Peyer's patch (tissue), 4 donors: ENCODE results near the gene HIPK3. TPM values are rescaled to one million over a fixed set of nuclear protein-coding genes. Genes with fewer than 3 reads are reported as not detected.
"Not testable (repeated sequence)": the region's sequence is repeated elsewhere in the genome, so short reads cannot be mapped to it uniquely, and the experiment has no call there.

Experiments used
- DNase-seq, 3 donors: peaks; one replicate each; pipeline ENCODE4 v3.0.0-alpha.2; 2017 to 2019
- H3K27ac ChIP-seq, 4 donors: fragments of 200-600 bp; sonication (generic); one replicate each; pipeline ENCODE4 v1.5.1; 2016 to 2019
- H3K27me3 ChIP-seq, 2 donors: fragments of 200-600 bp; sonication (generic); one replicate each; pipeline ENCODE4 v1.5.1; 2019
- H3K36me3 ChIP-seq, 3 donors: fragments of 200-600 bp; sonication (generic); one replicate each; pipeline ENCODE4 v1.5.1; 2016 to 2019
- H3K4me1 ChIP-seq, 4 donors: fragments of 200-600 bp; sonication (generic); one replicate each; pipeline ENCODE4 v1.5.1; 2016 to 2019
- H3K4me3 ChIP-seq, 4 donors: fragments of 200-600 bp; sonication (generic); 1 replicate in 3 of 4; 2 replicates in 1 of 4; pipeline ENCODE4 v1.5.1; 2016 to 2019; ENCODE audit warnings: mild to moderate bottlenecking in 1 of 4
- H3K9me3 ChIP-seq, 4 donors: fragments of 200-600 bp; sonication (generic); one replicate each; pipeline ENCODE4 v1.5.1; 2016 to 2019; ENCODE audit warnings: mild to moderate bottlenecking in 1 of 4
- CTCF ChIP-seq, 6 experiments: fragments of 450-650 bp in 4 of 6; fragments of 200-600 bp in 2 of 6; sonication (generic) in 1 of 6; IDR thresholded peaks; one replicate each; pipeline ENCODE4 v1.5.1; 2017 to 2019; ENCODE audit warnings: antibody characterized with exemption in 6 of 6, mild to moderate bottlenecking in 3 of 6, moderate library complexity in 1 of 6
- POLR2A ChIP-seq, 2 donors: fragments of 450-650 bp; IDR thresholded peaks; one replicate each; pipeline ENCODE4 v1.5.1; 2017; ENCODE audit warnings: antibody characterized with exemption in 2 of 2, mild to moderate bottlenecking in 2 of 2, moderate library complexity in 2 of 2
- total RNA-seq, 4 donors: library from RNA; depleted of rRNA; stranded (reverse); fragments of >200 nt; gene quantifications; one replicate each; pipeline ENCODE4 v1.1.0, GENCODE V29; 2016

The HIPK3 gene
- total RNA-seq, 4 donors from 2014 or later, result 87.8 to 123 (median 97.8) TPM

GRCh38 chr11:33234397-33235190 lies 22.6 kb upstream of the HIPK3 start:
- Histone ChIP-seq H3K27me3 (no peaks in the 10 kb centered on the region), H3K27ac (peak overlapping the region in 1 of 4 donors; percentile 22), H3K9me3 (no peaks in the 10 kb centered on the region), H3K4me1 (no peaks in the 10 kb centered on the region), H3K36me3 (no peaks in the 10 kb centered on the region), H3K4me3 (no peak overlapping the region)
- TF ChIP-seq CTCF (IDR thresholded peaks at IDR 0.05) (no peak), POLR2A (IDR thresholded peaks at IDR 0.05) (no peak)
- DNase-seq, result no peak

GRCh38 chr11:33237039-33237597 lies 20.1 kb upstream of the HIPK3 start:
- no peak overlapping the region for H3K4me3 ChIP-seq
- TF ChIP-seq CTCF (IDR thresholded peaks at IDR 0.05), result no peak
- TF ChIP-seq POLR2A (IDR thresholded peaks at IDR 0.05), result no peak
- H3K36me3 ChIP-seq, result no peaks in the 10 kb centered on the region
- H3K4me1 ChIP-seq, result no peaks in the 10 kb centered on the region
- no peaks in the 10 kb centered on the region for H3K27me3 ChIP-seq
- DNase-seq, result no peak
- no peak overlapping the region for H3K27ac ChIP-seq
- H3K9me3 ChIP-seq, result no peaks in the 10 kb centered on the region

- no peaks in the 10 kb centered on the region for H3K27me3 ChIP-seq
- H3K4me1 ChIP-seq, result no peaks in the 10 kb centered on the region
- no peak overlapping the region for H3K27ac ChIP-seq
- TF ChIP-seq CTCF (IDR thresholded peaks at IDR 0.05) (no peak), POLR2A (IDR thresholded peaks at IDR 0.05) (no peak)
- no peak overlapping the region for H3K4me3 ChIP-seq
- H3K36me3 ChIP-seq, result no peaks in the 10 kb centered on the region
- H3K9me3 ChIP-seq, result no peaks in the 10 kb centered on the region
- DNase-seq, result no peak
These were observed 14.6 kb upstream of the HIPK3 start for GRCh38 chr11:33242575-33242974.

GRCh38 chr11:33243654-33244053 lies 13.5 kb upstream of the HIPK3 start:
- H3K4me1 ChIP-seq, DNase-seq, H3K27me3 ChIP-seq, H3K36me3 ChIP-seq, H3K4me3 ChIP-seq, H3K9me3 ChIP-seq, H3K27ac ChIP-seq: not testable (repeated sequence)

- H3K36me3 ChIP-seq, result no peaks in the 10 kb centered on the region
- TF ChIP-seq POLR2A (IDR thresholded peaks at IDR 0.05) (no peak), CTCF (IDR thresholded peaks at IDR 0.05) (no peak)
- H3K4me1 ChIP-seq, result no peaks in the 10 kb centered on the region
- DNase-seq, result peak in 1 of 3 donors; percentile 63
- H3K27ac ChIP-seq, result peak overlapping the region in 1 of 4 donors; percentile 56
- H3K4me3 ChIP-seq, result no peak overlapping the region
- no peaks in the 10 kb centered on the region for H3K9me3 ChIP-seq
- no peaks in the 10 kb centered on the region for H3K27me3 ChIP-seq
These were observed 8.7 kb upstream of the HIPK3 start for GRCh38 chr11:33248416-33248971.
